GM12878 (cell line): ENCODE measurements around the gene ATP2A1. TPM values are rescaled to one million over a fixed set of nuclear protein-coding genes. Genes with fewer than 3 reads are reported as not detected.

Source experiments
- ATAC-seq: fragments of 200-7000 bp; cut with Tn5 transposase; 3 replicates; pipeline ENCODE4 v1.9.1; 2020; ENCODE audit warnings: mild to moderate bottlenecking, moderate library complexity
- BruUV-seq: library from RNA; stranded (reverse); fragments of 400-500 nt; replicated peaks from 2 replicates; lab custom pipeline; 2021; lab: Mats Ljungman, UMichigan
- CTCF ChIA-PET: fragments of 300-600 bp; sonication (Branson Sonifier 250); formaldehyde crosslinking; extraction: SDS; loops from one replicate; lab custom pipeline; 2021; ENCODE audit warnings: inconsistent platforms; lab: Yijun Ruan, JAX
- POLR2A ChIA-PET: fragments of 350-600 bp; formaldehyde crosslinking; extraction: SDS; loops from one replicate; lab custom pipeline; 2021; ENCODE audit warnings: inconsistent platforms; lab: Charles Lee
- RAD21 ChIA-PET: fragments of 300-600 bp; sonication (Branson Sonifier 250); formaldehyde crosslinking; loops from one replicate; lab custom pipeline; 2023; ENCODE audit warnings: antibody characterized with exemption; ENCODE audit not compliant: unreplicated experiment; lab: Charles Lee
- SMC1A ChIA-PET: fragments of 300-600 bp; sonication (Branson Sonifier 250); formaldehyde crosslinking; loops from one replicate; lab custom pipeline; 2023; ENCODE audit not compliant: unreplicated experiment, uncharacterized antibody; lab: Charles Lee
- DNase-seq: peaks from one replicate; pipeline ENCODE4 v3.0.0-alpha.2; 2011; ENCODE audit warnings: low read depth, low spot score
- FAIRE-seq: peaks from 3 replicates; lab custom pipeline; 2011; peaks lifted over from hg19 to GRCh38; lab: Jason Lieb, UNC
- H2AFZ ChIP-seq: 2 replicates; pipeline ENCODE4 v1.6.0; 2011; ENCODE audit warnings: low read depth, low read length, control low read depth; ENCODE audit not compliant: control insufficient read depth
- H3K27ac ChIP-seq: 2 replicates; pipeline ENCODE4 v1.5.1; 2011; ENCODE audit warnings: control low read depth; ENCODE audit not compliant: control insufficient read depth, insufficient read depth
- H3K27me3 ChIP-seq, 2 experiments: replicated peaks in 1 of 2; 2 replicates each; pipeline versions ENCODE4 v1.6.0 to v1.6.1; 2011; ENCODE audit warnings: low read length in 1 of 2; ENCODE audit not compliant: control insufficient read depth in 2 of 2, insufficient read depth in 2 of 2
- H3K36me3 ChIP-seq, 2 experiments: 2 replicates each; pipeline ENCODE4 v1.5.1; 2011; ENCODE audit warnings: low read length in 1 of 2; ENCODE audit not compliant: control insufficient read depth in 2 of 2, insufficient read depth in 2 of 2
- H3K4me1 ChIP-seq: 2 replicates; pipeline ENCODE4 v1.6.1; 2011; ENCODE audit warnings: mild to moderate bottlenecking, low read length, moderate library complexity, mixed read lengths; ENCODE audit not compliant: control insufficient read depth, insufficient read depth
- H3K4me2 ChIP-seq: 2 replicates; pipeline ENCODE4 v1.6.0; 2011; ENCODE audit warnings: control low read depth; ENCODE audit not compliant: control insufficient read depth, insufficient read depth
- H3K4me3 ChIP-seq: fragments of 200-600 bp; sonication (generic); 2 replicates; pipeline ENCODE4 v1.5.1; 2016
- H3K79me2 ChIP-seq: 2 replicates; pipeline ENCODE4 v1.6.0; 2011; ENCODE audit warnings: low read length; ENCODE audit not compliant: control insufficient read depth, insufficient read depth
- H3K9ac ChIP-seq: 2 replicates; pipeline ENCODE4 v1.8.0; 2011; ENCODE audit warnings: low read length, control low read depth, mixed read lengths; ENCODE audit not compliant: control insufficient read depth, insufficient read depth
- H3K9me3 ChIP-seq: replicated peaks from 3 replicates; pipeline ENCODE4 v1.5.1; 2011; ENCODE audit warnings: mild to moderate bottlenecking, low read length; ENCODE audit not compliant: control insufficient read depth, insufficient read depth
- H4K20me1 ChIP-seq: 2 replicates; pipeline ENCODE4 v1.6.0; 2011; ENCODE audit not compliant: control insufficient read depth, insufficient read depth
- BRCA1 ChIP-seq: IDR thresholded peaks from 2 replicates; pipeline ENCODE4 v1.6.1; 2011; ENCODE audit warnings: low read depth, low read length, improper control_type of control experiment
- CREB1 ChIP-seq: IDR thresholded peaks from 2 replicates; pipeline ENCODE4 v1.6.1; 2012; ENCODE audit warnings: low read depth, mild to moderate bottlenecking, inconsistent platforms
- CREM ChIP-seq: IDR thresholded peaks from 2 replicates; pipeline ENCODE4 v1.6.1; 2014; ENCODE audit warnings: antibody characterized with exemption, low read depth
- DPF2 ChIP-seq: fragments of 450-650 bp; IDR thresholded peaks from 2 replicates; pipeline ENCODE4 v1.6.1; 2017; ENCODE audit warnings: mild to moderate bottlenecking
- EGR1 ChIP-seq, 2 experiments: IDR thresholded peaks; 1 replicate in 1 of 2; 2 replicates in 1 of 2; pipeline ENCODE4 v1.6.1; 2011 to 2012; ENCODE audit warnings: low read depth in 2 of 2, low read length in 2 of 2, borderline replicate concordance in 1 of 2, mild to moderate bottlenecking in 1 of 2, moderate library complexity in 1 of 2
- ETV6 ChIP-seq, 2 experiments: fragments of 450-650 bp in 1 of 2; IDR thresholded peaks in 1 of 2; conservative IDR thresholded peaks in 1 of 2; 2 replicates each; pipeline ENCODE4 v1.6.1; 2014; ENCODE audit warnings: antibody characterized with exemption in 1 of 2, borderline replicate concordance in 1 of 2, low read depth in 1 of 2, mild to moderate bottlenecking in 1 of 2, moderate library complexity in 1 of 2
- JUNB ChIP-seq: IDR thresholded peaks from 2 replicates; pipeline ENCODE4 v1.6.1; 2016; ENCODE audit warnings: antibody characterized with exemption, mild to moderate bottlenecking
- NBN ChIP-seq: fragments of 450-650 bp; IDR thresholded peaks from 2 replicates; pipeline ENCODE4 v1.6.1; 2016
- RELA ChIP-seq: fragments of 450-650 bp; IDR thresholded peaks from 2 replicates; pipeline ENCODE4 v1.8.0; 2014; ENCODE audit warnings: borderline replicate concordance; ENCODE audit not compliant: partially characterized antibody
- RFX5 ChIP-seq: IDR thresholded peaks from 2 replicates; pipeline ENCODE4 v1.6.1; 2011; ENCODE audit warnings: low read depth, low read length, improper control_type of control experiment
- SP1 ChIP-seq: IDR thresholded peaks from one replicate; pipeline ENCODE4 v1.6.1; 2011; ENCODE audit warnings: low read depth, low read length
- YY1 ChIP-seq: IDR thresholded peaks from 2 replicates; pipeline ENCODE4 v1.6.1; 2011; ENCODE audit warnings: low read depth, mild to moderate bottlenecking, low read length
- ZNF622 ChIP-seq: fragments of 450-650 bp; IDR thresholded peaks from 2 replicates; pipeline ENCODE4 v1.6.1; 2017; ENCODE audit warnings: mild to moderate bottlenecking, inconsistent platforms
- WGBS: methylation state at CpG from one replicate; pipeline ENCODE4 v1.1.6; 2016; ENCODE audit warnings: low lambda C conversion rate; ENCODE audit not compliant: insufficient replicate concordance, insufficient coverage; ENCODE audit errors: missing lambda C conversion rate; 5-methylcytosine and 5-hydroxymethylcytosine counted together
- in situ Hi-C: fragments of 300-500 bp; cut with MboI; formaldehyde crosslinking; loops from 9 replicates; pipeline ENCODE4 v1.14.3; 2018; ENCODE audit warnings: mixed read lengths
- intact Hi-C: fragments of 100-400 bp; cut with micrococcal nuclease; formaldehyde crosslinking; loops from one replicate; pipeline ENCODE4 v1.14.2; 2022; ENCODE audit not compliant: unreplicated experiment
- polyA plus RNA-seq, 11 experiments: library from polyadenylated mRNA; depleted of rRNA in 4 of 11; unstranded in 6 of 11; stranded (reverse) in 5 of 11; fragments of >200 nt; fragmentation: Nextera tagmentation in 4 of 11; fragmentation: Illumina TruSeq in 1 of 11; extraction: Ambion mirVana in 4 of 11; extraction: Trizol in 1 of 11; gene quantifications; 1 replicate in 1 of 11; 2 replicates in 10 of 11; pipeline versions ENCODE4 v1.2.1 to v1.2.3, GENCODE V29; 2011 to 2016; ENCODE audit warnings: inconsistent platforms in 2 of 11, missing spikeins in 2 of 11, low read depth in 1 of 11
- total RNA-seq, 4 experiments: library from RNA; depleted of rRNA in 3 of 4; stranded (reverse); fragments of >200 nt in 3 of 4; fragmentation: Illumina TruSeq in 1 of 4; extraction: Trizol in 1 of 4; gene quantifications; 2 replicates each; pipeline versions ENCODE4 v1.2.1 to v1.2.3, GENCODE V29; 2013 to 2021
- TF ChIP-seq, protein P1 (sequence below): fragments of 450-650 bp; IDR thresholded peaks from 2 replicates; pipeline ENCODE4 v1.6.1; 2016; ENCODE audit warnings: mild to moderate bottlenecking
- TF ChIP-seq, protein P2 (sequence below): fragments of 450-650 bp; IDR thresholded peaks from 2 replicates; pipeline ENCODE4 v1.6.1; 2018; ENCODE audit warnings: borderline replicate concordance, mild to moderate bottlenecking; ENCODE audit not compliant: partially characterized antibody
- TF ChIP-seq, protein P3 (sequence below): fragments of 450-650 bp; IDR thresholded peaks from 2 replicates; pipeline ENCODE4 v1.6.1; 2016; ENCODE audit warnings: mild to moderate bottlenecking, moderate library complexity, borderline replicate concordance

The ATP2A1 gene
- total and polyA plus RNA-seq, 10 of the 15 experiments (the other 5 are each of a cell fraction or from before 2014, with no cell fraction given), result 0.13 to 1.7 (median 0.88) TPM

DNA sequence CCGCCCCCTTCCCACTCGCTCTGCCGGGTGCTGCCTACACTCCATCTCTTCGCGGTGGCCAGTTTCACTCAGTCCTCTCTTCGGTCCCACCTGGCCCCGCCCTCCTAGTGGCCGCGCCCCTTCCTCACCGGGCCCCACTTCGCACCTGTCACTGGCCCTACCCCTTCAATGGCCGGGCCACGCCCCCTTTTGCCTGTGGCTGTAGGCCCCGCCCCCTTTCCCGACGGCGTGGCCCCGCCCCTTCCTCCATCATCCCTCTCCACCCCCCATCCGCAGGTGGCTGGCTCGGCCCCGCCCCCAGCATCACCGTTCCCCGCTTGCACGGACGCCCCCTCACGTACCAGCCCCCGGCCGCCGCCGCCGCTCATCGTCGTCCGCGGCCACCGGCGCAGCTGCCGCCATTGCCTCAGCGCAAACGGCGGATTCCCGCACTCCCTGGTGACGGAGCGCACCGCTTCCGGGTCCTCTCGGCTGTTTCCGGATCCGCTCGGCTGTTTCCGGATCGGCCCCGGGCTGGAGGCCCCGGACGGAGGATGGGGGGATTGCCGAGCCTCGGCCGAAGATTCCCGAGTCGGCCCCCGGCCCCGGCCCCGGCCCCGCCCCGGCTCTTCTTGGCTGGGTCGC lies 46.6 kb downstream of the ATP2A1 start, which contains the start of gene RABEP2:
RABEP2 (minus strand) TSS at position 477 of the 624 bp plus-strand sequence; CDS start at position 402, 75 bp downstream.
- peak within 1 kb of the TSS; percentile 92 for H3K4me3 ChIP-seq
- no peaks in the 10 kb centered on the region for H3K27me3 ChIP-seq
- ChIA-PET RAD21 (interaction anchor here (0.9 to 2.3 kb wide), 6 partner anchors 12 to 28 kb away, joined by 3 to 32 read pairs (median 5); partner anchors contain the start of gene NFATC2IP), POLR2A (interaction anchor here (1.0 to 5.1 kb wide), 9 partner anchors 8 to 103 kb away, joined by 3 to 39 read pairs (median 13); partner anchors contain the start of genes ATXN2L, CD19, NFATC2IP and SH2B1), CTCF (interaction anchor here (0.8 to 6.4 kb wide), 4 partner anchors 11 to 62 kb away, joined by 3 to 76 read pairs (median 6); partner anchors contain the start of gene SH2B1), SMC1A (interaction anchor here (2.3 to 5.8 kb wide), 4 partner anchors 8 to 79 kb away, joined by 10 to 58 read pairs (median 29); partner anchors contain the start of genes CD19 and TUFM)
- peak within 1 kb of the TSS; percentile 96 for H3K4me2 ChIP-seq
- FAIRE-seq (no peak), ATAC-seq (peak; percentile 83), DNase-seq (no peak)
- H3K79me2 ChIP-seq, result no peaks in the 10 kb centered on the region
- in situ Hi-C loops, result no loop called here
- peak within 1 kb of the TSS; percentile 99 for H3K27ac ChIP-seq
- WGBS, result 2% methylated on average over 44 of the region's 66 CpGs
- H3K9ac ChIP-seq, result peak within 1 kb of the TSS; percentile 98
- peaks cover 0 to 2% of the 10 kb centered on the region in 2 experiments; a peak in 3 of 4 replicates for H3K36me3 ChIP-seq
- no peaks in the 10 kb centered on the region for H3K9me3 ChIP-seq
- no TSS peak for BruUV-seq
- H3K4me1 ChIP-seq, result peaks cover 14% of the 10 kb centered on the region
- intact Hi-C loops, result loop anchor here (2.0 to 10.0 kb wide), 4 partner anchors 20 to 430 kb away; partner anchors contain the start of genes APOBR, CLN3 and TUFM
- no peaks in the 10 kb centered on the region for H4K20me1 ChIP-seq
- H2AFZ ChIP-seq, result peak within 1 kb of the TSS; percentile 80
- TF ChIP-seq, protein P1, sequence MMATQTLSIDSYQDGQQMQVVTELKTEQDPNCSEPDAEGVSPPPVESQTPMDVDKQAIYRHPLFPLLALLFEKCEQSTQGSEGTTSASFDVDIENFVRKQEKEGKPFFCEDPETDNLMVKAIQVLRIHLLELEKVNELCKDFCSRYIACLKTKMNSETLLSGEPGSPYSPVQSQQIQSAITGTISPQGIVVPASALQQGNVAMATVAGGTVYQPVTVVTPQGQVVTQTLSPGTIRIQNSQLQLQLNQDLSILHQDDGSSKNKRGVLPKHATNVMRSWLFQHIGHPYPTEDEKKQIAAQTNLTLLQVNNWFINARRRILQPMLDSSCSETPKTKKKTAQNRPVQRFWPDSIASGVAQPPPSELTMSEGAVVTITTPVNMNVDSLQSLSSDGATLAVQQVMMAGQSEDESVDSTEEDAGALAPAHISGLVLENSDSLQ, result peak; percentile 35; the same call in 1 of the 2 replicates
- TF ChIP-seq, protein P2, sequence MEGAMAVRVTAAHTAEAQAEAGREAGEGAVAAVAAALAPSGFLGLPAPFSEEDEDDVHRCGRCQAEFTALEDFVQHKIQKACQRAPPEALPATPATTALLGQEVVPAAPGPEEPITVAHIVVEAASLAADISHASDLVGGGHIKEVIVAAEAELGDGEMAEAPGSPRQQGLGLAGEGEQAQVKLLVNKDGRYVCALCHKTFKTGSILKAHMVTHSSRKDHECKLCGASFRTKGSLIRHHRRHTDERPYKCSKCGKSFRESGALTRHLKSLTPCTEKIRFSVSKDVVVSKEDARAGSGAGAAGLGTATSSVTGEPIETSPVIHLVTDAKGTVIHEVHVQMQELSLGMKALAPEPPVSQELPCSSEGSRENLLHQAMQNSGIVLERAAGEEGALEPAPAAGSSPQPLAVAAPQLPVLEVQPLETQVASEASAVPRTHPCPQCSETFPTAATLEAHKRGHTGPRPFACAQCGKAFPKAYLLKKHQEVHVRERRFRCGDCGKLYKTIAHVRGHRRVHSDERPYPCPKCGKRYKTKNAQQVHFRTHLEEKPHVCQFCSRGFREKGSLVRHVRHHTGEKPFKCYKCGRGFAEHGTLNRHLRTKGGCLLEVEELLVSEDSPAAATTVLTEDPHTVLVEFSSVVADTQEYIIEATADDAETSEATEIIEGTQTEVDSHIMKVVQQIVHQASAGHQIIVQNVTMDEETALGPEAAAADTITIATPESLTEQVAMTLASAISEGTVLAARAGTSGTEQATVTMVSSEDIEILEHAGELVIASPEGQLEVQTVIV, result peak; percentile 76
- TF ChIP-seq ZNF622 (no peak), BRCA1 (no peak), NBN (no peak), CREM (no peak), ETV6 (conservative IDR thresholded peaks at IDR 0.05 in 1 of 2, IDR thresholded peaks at IDR 0.05 in 1 of 2; ENCODE audit: borderline replicate concordance in 1 of 2, low read depth in 1 of 2) (no peak), DPF2 (no peak), JUNB (no peak), YY1 (peak; percentile 91), EGR1 (IDR thresholded peaks at IDR 0.05; ENCODE audit: borderline replicate concordance in 1 of 2, low read depth in 2 of 2, low read length in 2 of 2) (peak in 1 of 2 experiments; percentile 72; a peak in 1 of 3 replicates), CREB1 (peak; percentile 33; the same call in 1 of the 2 replicates), RELA (peak; percentile 22), RFX5 (0 out of 2 replicates have a peak, but pooled peaks have one; percentile 12), SP1 (peak; percentile 69)
- TF ChIP-seq, protein P3, sequence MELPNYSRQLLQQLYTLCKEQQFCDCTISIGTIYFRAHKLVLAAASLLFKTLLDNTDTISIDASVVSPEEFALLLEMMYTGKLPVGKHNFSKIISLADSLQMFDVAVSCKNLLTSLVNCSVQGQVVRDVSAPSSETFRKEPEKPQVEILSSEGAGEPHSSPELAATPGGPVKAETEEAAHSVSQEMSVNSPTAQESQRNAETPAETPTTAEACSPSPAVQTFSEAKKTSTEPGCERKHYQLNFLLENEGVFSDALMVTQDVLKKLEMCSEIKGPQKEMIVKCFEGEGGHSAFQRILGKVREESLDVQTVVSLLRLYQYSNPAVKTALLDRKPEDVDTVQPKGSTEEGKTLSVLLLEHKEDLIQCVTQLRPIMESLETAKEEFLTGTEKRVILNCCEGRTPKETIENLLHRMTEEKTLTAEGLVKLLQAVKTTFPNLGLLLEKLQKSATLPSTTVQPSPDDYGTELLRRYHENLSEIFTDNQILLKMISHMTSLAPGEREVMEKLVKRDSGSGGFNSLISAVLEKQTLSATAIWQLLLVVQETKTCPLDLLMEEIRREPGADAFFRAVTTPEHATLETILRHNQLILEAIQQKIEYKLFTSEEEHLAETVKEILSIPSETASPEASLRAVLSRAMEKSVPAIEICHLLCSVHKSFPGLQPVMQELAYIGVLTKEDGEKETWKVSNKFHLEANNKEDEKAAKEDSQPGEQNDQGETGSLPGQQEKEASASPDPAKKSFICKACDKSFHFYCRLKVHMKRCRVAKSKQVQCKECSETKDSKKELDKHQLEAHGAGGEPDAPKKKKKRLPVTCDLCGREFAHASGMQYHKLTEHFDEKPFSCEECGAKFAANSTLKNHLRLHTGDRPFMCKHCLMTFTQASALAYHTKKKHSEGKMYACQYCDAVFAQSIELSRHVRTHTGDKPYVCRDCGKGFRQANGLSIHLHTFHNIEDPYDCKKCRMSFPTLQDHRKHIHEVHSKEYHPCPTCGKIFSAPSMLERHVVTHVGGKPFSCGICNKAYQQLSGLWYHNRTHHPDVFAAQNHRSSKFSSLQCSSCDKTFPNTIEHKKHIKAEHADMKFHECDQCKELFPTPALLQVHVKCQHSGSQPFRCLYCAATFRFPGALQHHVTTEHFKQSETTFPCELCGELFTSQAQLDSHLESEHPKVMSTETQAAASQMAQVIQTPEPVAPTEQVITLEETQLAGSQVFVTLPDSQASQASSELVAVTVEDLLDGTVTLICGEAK, result peak; percentile 29; the same call in 1 of the 2 replicates
